Non-pigmented ciliary epithelial cell (primary cell): ENCODE results near the gene SDK2.

Source experiments
- DNase-seq: peaks from one replicate; pipeline ENCODE4 v3.0.0-alpha.2; 2010; ENCODE audit warnings: low read depth

The SDK2 gene

GRCh38 chr17:73586275-73586832 is 57.9 kb downstream of the SDK2 start:
- DNase-seq = no peak

GRCh38 chr17:73585583-73585982 is 58.7 kb downstream of the SDK2 start:
- no peak for DNase-seq

DNA sequence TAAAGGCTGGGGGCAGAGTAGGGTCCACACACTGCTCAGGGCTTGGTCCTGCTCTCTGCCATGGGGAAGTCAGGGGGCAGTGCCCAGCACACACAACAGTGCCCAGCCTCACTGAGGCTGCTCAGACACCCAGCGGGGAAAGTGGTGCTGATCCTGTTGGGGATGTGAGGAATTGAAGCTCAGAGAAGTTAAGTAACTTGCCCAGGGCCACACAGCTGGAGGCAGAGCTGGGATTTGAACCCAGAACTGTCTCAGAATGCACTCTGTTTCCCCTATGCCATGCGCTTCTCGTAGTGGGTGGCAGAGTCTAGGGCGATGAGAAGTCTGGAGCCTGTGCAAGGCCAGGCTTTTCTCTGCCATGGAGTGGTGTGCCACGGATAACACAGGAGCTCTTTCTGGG is 59.3 kb downstream of the SDK2 start:
- no peak for DNase-seq

- DNase-seq = no peak
Measured at GRCh38 chr17:73584049-73584448, 60.2 kb downstream of the SDK2 start.

DNA sequence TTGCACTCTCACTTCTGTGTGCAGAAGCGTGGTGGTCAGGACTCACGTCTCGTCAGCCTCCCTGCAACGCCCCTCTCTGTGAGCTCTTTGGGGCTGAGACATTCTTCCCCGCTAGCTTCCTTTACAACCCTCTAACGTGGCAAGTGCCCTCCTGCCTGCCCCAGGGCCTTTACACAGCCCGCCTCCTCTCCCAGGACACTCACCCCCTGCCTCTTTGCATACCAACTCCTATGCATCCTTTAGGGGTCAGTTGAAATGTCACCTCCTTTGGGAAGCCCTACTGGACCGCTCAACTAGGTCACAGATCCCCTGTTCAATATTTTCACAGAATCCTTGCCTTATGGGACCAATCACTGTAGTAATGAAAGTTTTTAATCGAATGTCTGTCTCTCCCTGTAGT is 61.4 kb downstream of the SDK2 start:
- no peak for DNase-seq

DNA sequence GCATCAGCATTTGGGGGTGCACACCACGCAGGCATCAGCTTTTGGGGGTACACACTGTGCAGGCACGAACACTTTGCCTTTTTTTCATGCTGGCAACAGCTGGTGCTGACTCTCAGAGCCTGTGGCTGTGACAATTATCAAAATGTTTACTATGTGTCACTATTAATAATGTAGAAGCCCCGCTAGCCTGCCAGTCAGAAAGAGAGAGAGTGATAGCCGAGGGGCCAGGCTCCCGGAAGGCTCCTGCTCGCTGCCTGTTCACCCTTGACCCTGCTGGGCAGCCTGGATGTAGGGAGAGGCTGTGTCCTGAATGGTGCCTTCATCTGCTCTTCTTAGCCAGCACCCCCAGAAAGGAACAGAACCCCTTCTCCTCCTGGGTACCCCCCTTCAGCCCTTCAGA is 61.9 kb downstream of the SDK2 start:
- DNase-seq = no peak

GRCh38 chr17:73581379-73581778 is 62.9 kb downstream of the SDK2 start:
- DNase-seq = no peak

- DNase-seq = no peak
Measured at GRCh38 chr17:73580073-73580710, 64.1 kb downstream of the SDK2 start.

GRCh38 chr17:73576556-73577098 is 67.6 kb downstream of the SDK2 start:
- no peak for DNase-seq

DNA sequence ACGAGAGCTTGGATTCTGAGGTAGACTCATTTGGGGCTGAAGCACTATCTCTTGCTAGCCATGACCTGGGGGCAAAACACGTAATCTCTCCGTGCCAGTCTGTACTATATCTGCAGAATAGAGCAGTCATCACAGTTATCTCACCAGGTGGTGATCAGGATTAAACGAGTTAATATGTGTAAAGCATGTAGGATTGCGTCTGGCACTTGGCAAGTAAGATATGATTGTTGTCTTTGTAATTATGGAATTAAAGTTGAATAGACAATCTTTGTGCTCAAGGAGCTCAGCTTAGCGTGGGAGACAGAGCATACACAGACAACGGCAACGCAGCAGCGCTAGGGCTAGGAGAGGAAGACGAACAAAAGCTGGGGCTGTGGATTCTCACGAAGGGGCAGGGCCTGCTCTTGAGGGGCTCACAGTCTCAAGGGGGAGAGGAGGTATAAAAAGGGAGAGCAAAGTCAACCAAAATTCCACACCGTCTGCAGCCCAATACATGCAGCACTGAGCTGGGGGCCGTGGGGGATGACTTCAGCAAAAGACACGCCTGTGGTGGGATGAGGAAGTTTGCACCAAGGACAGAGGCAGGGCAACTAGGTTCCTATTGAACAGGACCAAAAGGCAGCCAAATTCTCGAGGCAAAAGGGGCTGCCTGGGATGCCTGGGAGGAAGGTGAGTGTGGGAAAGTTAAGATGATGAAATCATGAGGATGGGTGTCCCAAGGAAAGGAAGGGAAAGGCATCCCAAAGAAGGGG is 68.6 kb downstream of the SDK2 start:
- DNase-seq = no peak

GRCh38 chr17:73571511-73572130 is 72.6 kb downstream of the SDK2 start:
- no peak for DNase-seq

GRCh38 chr17:73569762-73570319 is 74.4 kb downstream of the SDK2 start:
- no peak for DNase-seq

GRCh38 chr17:73568934-73569333 is 75.3 kb downstream of the SDK2 start:
- no peak for DNase-seq

DNA sequence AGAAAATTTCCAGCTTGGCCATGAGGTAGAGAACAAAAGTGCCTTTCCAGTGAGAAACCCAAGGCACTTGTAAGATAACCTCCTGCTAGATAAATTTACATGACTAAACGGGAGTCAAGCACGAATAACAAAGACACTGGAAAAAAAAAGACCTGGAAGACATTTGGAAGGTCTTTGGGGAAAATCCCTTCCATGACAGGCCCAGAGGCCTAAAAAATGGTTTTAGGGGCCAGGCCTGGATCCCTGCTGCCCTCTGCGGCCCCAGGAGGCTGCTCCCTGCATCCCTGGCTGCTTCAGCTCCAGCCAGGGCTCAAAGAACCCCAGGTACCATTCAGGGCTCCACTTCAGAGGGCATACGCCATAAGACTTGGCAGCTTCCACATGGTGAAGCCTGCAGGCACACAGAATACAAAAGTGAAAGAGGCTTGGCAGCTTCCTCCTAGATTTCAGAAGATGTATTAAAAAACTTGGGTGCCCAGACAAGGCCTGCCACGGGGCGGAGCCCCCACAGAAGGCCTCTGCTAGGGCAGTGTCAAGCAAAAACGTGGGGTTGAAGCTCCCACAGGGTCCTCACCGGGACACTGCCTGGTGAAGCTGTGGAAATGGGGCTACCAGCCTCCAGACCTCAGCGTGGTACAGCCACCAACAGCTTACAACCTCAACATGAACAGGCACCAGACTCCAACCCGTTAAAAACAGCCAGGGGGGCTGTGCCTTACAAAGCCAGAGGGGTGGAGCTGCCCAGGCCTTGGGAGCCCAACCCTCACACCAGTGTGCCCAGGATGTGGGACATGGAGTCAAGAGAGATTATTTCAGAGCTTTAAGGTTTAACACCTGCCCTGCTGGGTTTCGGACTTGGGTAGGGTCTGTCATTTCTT is 77.1 kb downstream of the SDK2 start:
- no peak for DNase-seq

DNA sequence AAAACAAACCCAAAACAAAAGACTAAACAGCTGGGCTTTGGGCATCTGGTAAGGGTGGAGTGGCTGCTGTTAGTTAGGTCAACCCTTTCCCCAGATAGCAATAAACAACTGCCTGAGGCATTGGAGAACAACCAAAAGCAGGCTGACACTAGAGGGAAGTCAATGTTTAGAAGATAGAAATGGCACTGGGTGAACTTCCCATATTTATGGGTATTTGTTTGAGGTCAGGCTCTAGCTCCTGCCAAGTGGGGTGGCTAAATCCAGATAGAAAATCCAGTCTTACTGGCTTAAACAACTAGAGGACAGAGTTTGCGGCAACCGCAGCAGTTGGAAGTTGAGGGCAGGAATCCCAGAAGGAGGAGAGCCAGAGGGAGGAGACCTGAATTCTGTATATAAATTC is 79.4 kb downstream of the SDK2 start:
- no peak for DNase-seq

- no peak for DNase-seq
Measured at GRCh38 chr17:73562896-73563295, 81.3 kb downstream of the SDK2 start.

- DNase-seq = no peak
Measured at GRCh38 chr17:73561111-73561510, 83.1 kb downstream of the SDK2 start.

- no peak for DNase-seq
Measured at GRCh38 chr17:73560661-73561060, 83.6 kb downstream of the SDK2 start.

GRCh38 chr17:73559532-73559931 is 84.7 kb downstream of the SDK2 start:
- DNase-seq = no peak

DNA sequence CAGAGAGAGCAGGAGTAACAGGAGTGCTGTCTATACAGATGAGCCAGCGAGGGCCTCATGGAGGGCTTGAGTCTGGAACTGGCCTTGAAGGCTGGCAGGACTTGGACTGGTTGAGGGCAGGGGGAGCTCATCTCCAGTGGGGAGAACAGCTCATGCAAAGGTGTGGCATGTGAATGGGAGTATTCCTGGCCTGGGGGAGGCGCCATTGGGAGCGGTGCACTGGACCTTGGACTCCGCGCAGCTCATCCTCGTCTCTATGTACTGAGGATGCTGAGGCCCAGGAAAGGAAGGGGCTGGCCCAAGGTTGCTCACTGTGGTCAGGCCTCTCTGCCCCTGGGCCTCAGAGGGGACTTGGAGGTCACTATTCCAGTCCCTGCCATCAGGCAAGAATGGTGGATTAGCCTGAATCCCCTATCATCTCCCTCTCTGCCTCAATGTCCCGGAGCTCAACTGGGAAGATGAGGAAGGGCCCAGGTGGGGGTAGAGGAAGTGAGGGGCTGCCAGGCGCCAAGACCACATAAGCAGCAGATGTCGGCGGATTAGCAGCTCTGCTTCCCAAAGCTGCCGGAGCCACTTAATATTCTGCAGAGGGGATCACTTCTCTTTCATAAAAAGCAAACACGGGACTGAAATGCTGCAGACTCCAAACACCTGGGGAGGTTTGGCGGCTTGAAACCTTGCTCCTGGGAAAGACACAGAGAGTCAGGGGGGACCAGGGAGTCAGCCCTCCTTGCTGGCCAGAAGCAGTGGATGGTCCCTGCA is 88.9 kb downstream of the SDK2 start:
- no peak for DNase-seq

- no peak for DNase-seq
Measured at GRCh38 chr17:73554498-73554897, 89.7 kb downstream of the SDK2 start.
